ENCODE results near the gene SORBS2.

SORBS2 gene

GRCh38 chr4:185591679-185592141 is 220.3 kb downstream of the SORBS2 start:
- no peaks in the 10 kb centered on the region for H3K4me1 ChIP-seq (ENCODE audit: control insufficient read depth, insufficient read depth, low read length)
- no peaks in the 10 kb centered on the region for H3K9me3 ChIP-seq (ENCODE audit: control insufficient read depth, low read length)
- no peaks in the 10 kb centered on the region for H3K36me3 ChIP-seq (ENCODE audit: control insufficient read depth, insufficient read depth, low read length)
- H3K4me3 ChIP-seq (ENCODE audit: low read length) = no peak overlapping the region
- no peak overlapping the region for H3K9ac ChIP-seq (ENCODE audit: low read length)
- H3K27me3 ChIP-seq (ENCODE audit: control insufficient read depth, insufficient read depth, low read length) = no peaks in the 10 kb centered on the region

- Histone ChIP-seq H3K4me1 (ENCODE audit: control insufficient read depth, insufficient read depth, low read length) (no peaks in the 10 kb centered on the region), H3K36me3 (ENCODE audit: control insufficient read depth, insufficient read depth, low read length) (no peaks in the 10 kb centered on the region), H3K4me3 (ENCODE audit: low read length) (no peak overlapping the region), H3K9me3 (ENCODE audit: control insufficient read depth, low read length) (no peaks in the 10 kb centered on the region), H3K9ac (ENCODE audit: low read length) (no peak overlapping the region), H3K27me3 (ENCODE audit: control insufficient read depth, insufficient read depth, low read length) (no peaks in the 10 kb centered on the region)
These were observed 221.0 kb downstream of the SORBS2 start for GRCh38 chr4:185590982-185591381.

- Histone ChIP-seq H3K9me3 (ENCODE audit: control insufficient read depth, low read length) (no peaks in the 10 kb centered on the region), H3K4me1 (ENCODE audit: control insufficient read depth, insufficient read depth, low read length) (no peaks in the 10 kb centered on the region), H3K36me3 (ENCODE audit: control insufficient read depth, insufficient read depth, low read length) (no peaks in the 10 kb centered on the region), H3K4me3 (ENCODE audit: low read length) (no peak overlapping the region), H3K27me3 (ENCODE audit: control insufficient read depth, insufficient read depth, low read length) (no peaks in the 10 kb centered on the region), H3K9ac (ENCODE audit: low read length) (no peak overlapping the region)
These were observed 222.7 kb downstream of the SORBS2 start for GRCh38 chr4:185589067-185589836.

- Histone ChIP-seq H3K36me3 (ENCODE audit: control insufficient read depth, insufficient read depth, low read length) (no peaks in the 10 kb centered on the region), H3K4me3 (ENCODE audit: low read length) (no peak overlapping the region), H3K9ac (ENCODE audit: low read length) (no peak overlapping the region), H3K27me3 (ENCODE audit: control insufficient read depth, insufficient read depth, low read length) (no peaks in the 10 kb centered on the region), H3K9me3 (ENCODE audit: control insufficient read depth, low read length) (no peaks in the 10 kb centered on the region), H3K4me1 (ENCODE audit: control insufficient read depth, insufficient read depth, low read length) (no peaks in the 10 kb centered on the region)
These were observed 224.4 kb downstream of the SORBS2 start for GRCh38 chr4:185587427-185588161.

GRCh38 chr4:185587030-185587426 is 225.0 kb downstream of the SORBS2 start:
- no peak overlapping the region for H3K9ac ChIP-seq (ENCODE audit: low read length)
- H3K27me3 ChIP-seq (ENCODE audit: control insufficient read depth, insufficient read depth, low read length) = no peaks in the 10 kb centered on the region
- H3K4me1 ChIP-seq (ENCODE audit: control insufficient read depth, insufficient read depth, low read length) = no peaks in the 10 kb centered on the region
- no peak overlapping the region for H3K4me3 ChIP-seq (ENCODE audit: low read length)
- H3K36me3 ChIP-seq (ENCODE audit: control insufficient read depth, insufficient read depth, low read length) = no peaks in the 10 kb centered on the region
- H3K9me3 ChIP-seq (ENCODE audit: control insufficient read depth, low read length) = no peaks in the 10 kb centered on the region

GRCh38 chr4:185585211-185585610 is 226.8 kb downstream of the SORBS2 start:
- H3K9ac ChIP-seq (ENCODE audit: low read length) = no peak overlapping the region
- H3K9me3 ChIP-seq (ENCODE audit: control insufficient read depth, low read length) = no peaks in the 10 kb centered on the region
- no peaks in the 10 kb centered on the region for H3K4me1 ChIP-seq (ENCODE audit: control insufficient read depth, insufficient read depth, low read length)
- no peaks in the 10 kb centered on the region for H3K27me3 ChIP-seq (ENCODE audit: control insufficient read depth, insufficient read depth, low read length)
- no peaks in the 10 kb centered on the region for H3K36me3 ChIP-seq (ENCODE audit: control insufficient read depth, insufficient read depth, low read length)
- no peak overlapping the region for H3K4me3 ChIP-seq (ENCODE audit: low read length)

- Histone ChIP-seq H3K36me3 (ENCODE audit: control insufficient read depth, insufficient read depth, low read length) (no peaks in the 10 kb centered on the region), H3K4me3 (ENCODE audit: low read length) (no peak overlapping the region), H3K9ac (ENCODE audit: low read length) (no peak overlapping the region)
These were observed 228.2 kb downstream of the SORBS2 start for GRCh38 chr4:185583813-185584212.

GRCh38 chr4:185582651-185583400 is 229.2 kb downstream of the SORBS2 start:
- Histone ChIP-seq H3K4me3 (ENCODE audit: low read length) (no peak overlapping the region), H3K9me3 (ENCODE audit: control insufficient read depth, low read length) (no peaks in the 10 kb centered on the region), H3K9ac (ENCODE audit: low read length) (no peak overlapping the region), H3K27me3 (ENCODE audit: control insufficient read depth, insufficient read depth, low read length) (no peaks in the 10 kb centered on the region), H3K36me3 (ENCODE audit: control insufficient read depth, insufficient read depth, low read length) (no peaks in the 10 kb centered on the region), H3K4me1 (ENCODE audit: control insufficient read depth, insufficient read depth, low read length) (no peaks in the 10 kb centered on the region)

More at GRCh38 chr4:185583813-185584212, 228.2 kb downstream of the SORBS2 start:
- Histone ChIP-seq H3K4me1 (ENCODE audit: control insufficient read depth, insufficient read depth, low read length) (no peaks in the 10 kb centered on the region), H3K9me3 (ENCODE audit: control insufficient read depth, low read length) (no peaks in the 10 kb centered on the region), H3K27me3 (ENCODE audit: control insufficient read depth, insufficient read depth, low read length) (no peaks in the 10 kb centered on the region)

- Histone ChIP-seq H3K4me1 (ENCODE audit: control insufficient read depth, insufficient read depth, low read length) (no peaks in the 10 kb centered on the region), H3K36me3 (ENCODE audit: control insufficient read depth, insufficient read depth, low read length) (no peaks in the 10 kb centered on the region), H3K4me3 (ENCODE audit: low read length) (no peak overlapping the region), H3K9ac (ENCODE audit: low read length) (no peak overlapping the region), H3K9me3 (ENCODE audit: control insufficient read depth, low read length) (no peaks in the 10 kb centered on the region), H3K27me3 (ENCODE audit: control insufficient read depth, insufficient read depth, low read length) (no peaks in the 10 kb centered on the region)
These were observed 231.3 kb downstream of the SORBS2 start for GRCh38 chr4:185580699-185581098.

GRCh38 chr4:185578284-185578683 is 233.7 kb downstream of the SORBS2 start:
- no peaks in the 10 kb centered on the region for H3K36me3 ChIP-seq (ENCODE audit: control insufficient read depth, insufficient read depth, low read length)
- no peak overlapping the region for H3K9ac ChIP-seq (ENCODE audit: low read length)

GRCh38 chr4:185576962-185577950 is 234.7 kb downstream of the SORBS2 start:
- Histone ChIP-seq H3K4me3 (ENCODE audit: low read length) (no peak overlapping the region), H3K9me3 (ENCODE audit: control insufficient read depth, low read length) (no peaks in the 10 kb centered on the region), H3K27me3 (ENCODE audit: control insufficient read depth, insufficient read depth, low read length) (no peaks in the 10 kb centered on the region), H3K4me1 (ENCODE audit: control insufficient read depth, insufficient read depth, low read length) (peaks cover 6% of the 10 kb centered on the region), H3K36me3 (ENCODE audit: control insufficient read depth, insufficient read depth, low read length) (no peaks in the 10 kb centered on the region), H3K9ac (ENCODE audit: low read length) (no peak overlapping the region)

More at GRCh38 chr4:185578284-185578683, 233.7 kb downstream of the SORBS2 start:
- Histone ChIP-seq H3K9me3 (ENCODE audit: control insufficient read depth, low read length) (no peaks in the 10 kb centered on the region), H3K27me3 (ENCODE audit: control insufficient read depth, insufficient read depth, low read length) (no peaks in the 10 kb centered on the region), H3K4me1 (ENCODE audit: control insufficient read depth, insufficient read depth, low read length) (peaks cover 6% of the 10 kb centered on the region), H3K4me3 (ENCODE audit: low read length) (no peak overlapping the region)
